Left ventricle myocardium inferior (tissue), 1 donor: ENCODE measurements around the gene RAB26. TPM values are rescaled to one million over a fixed set of nuclear protein-coding genes. Genes with fewer than 3 reads are reported as not detected.

Source experiments
- DNase-seq: peaks from one replicate; pipeline ENCODE4 v3.0.0-alpha.2; 2020
- H3K27ac ChIP-seq: fragments of 200-600 bp; replicated peaks from 2 replicates; pipeline ENCODE4 v1.8.0; 2021
- H3K27me3 ChIP-seq: fragments of 200-600 bp; 2 replicates; pipeline ENCODE4 v1.8.0; 2021; ENCODE audit warnings: low read depth
- H3K36me3 ChIP-seq: fragments of 200-600 bp; 2 replicates; pipeline ENCODE4 v1.8.0; 2021
- H3K4me1 ChIP-seq: fragments of 200-600 bp; 2 replicates; pipeline ENCODE4 v1.8.0; 2021
- H3K4me3 ChIP-seq: fragments of 200-600 bp; 2 replicates; pipeline ENCODE4 v1.8.0; 2021; ENCODE audit warnings: mild to moderate bottlenecking, moderate library complexity
- H3K9me3 ChIP-seq: fragments of 200-600 bp; replicated peaks from 2 replicates; pipeline ENCODE4 v1.8.0; 2021
- CTCF ChIP-seq: fragments of 200-600 bp; IDR thresholded peaks from 2 replicates; pipeline ENCODE4 v1.8.0; 2021; ENCODE audit warnings: antibody characterized with exemption, mild to moderate bottlenecking, borderline replicate concordance
- intact Hi-C: fragments of 100-400 bp; cut with micrococcal nuclease; formaldehyde crosslinking; loops from one replicate; pipeline ENCODE4 v1.11.0; 2022
- total RNA-seq: library from RNA; stranded (reverse); fragmentation: NEBNext Ultra II Directional; extraction: Animal tissue kit (Norgen Biotek cat#: 25700); gene quantifications from one replicate; pipeline ENCODE4 v1.2.1, GENCODE V29; 2021
- donor health status: DM: no; HTN: yes; CAD: no; lungs with severe emphysema.

Gene RAB26
- total RNA-seq, 1 donor from 2014 or later, result 1.7 TPM

- no peak for TF ChIP-seq CTCF
- Histone ChIP-seq H3K4me1 (peaks cover 4% of the 10 kb centered on the region), H3K27me3 (peaks cover 17% of the 10 kb centered on the region), H3K36me3 (no peaks in the 10 kb centered on the region), H3K4me3 (no peak overlapping the region), H3K9me3 (no peaks in the 10 kb centered on the region), H3K27ac (no peak overlapping the region)
- intact Hi-C loops, result no loop called here
- no peak for DNase-seq
These were observed 40.9 kb downstream of the RAB26 start for GRCh38 chr16:2189252-2189893.

GRCh38 chr16:2190002-2190658, 41.7 kb downstream of the RAB26 start:
- Histone ChIP-seq H3K9me3 (no peaks in the 10 kb centered on the region), H3K27me3 (peaks cover 25% of the 10 kb centered on the region), H3K4me1 (peaks cover 6% of the 10 kb centered on the region), H3K36me3 (no peaks in the 10 kb centered on the region), H3K4me3 (no peak overlapping the region), H3K27ac (no peak overlapping the region)
- intact Hi-C loops, result no loop called here
- TF ChIP-seq CTCF, result no peak
- DNase-seq, result no peak

- Histone ChIP-seq H3K9me3 (no peaks in the 10 kb centered on the region), H3K27me3 (peaks cover 32% of the 10 kb centered on the region), H3K4me1 (peaks cover 13% of the 10 kb centered on the region), H3K4me3 (no peak overlapping the region), H3K36me3 (no peaks in the 10 kb centered on the region), H3K27ac (peak overlapping the region; percentile 45)
- intact Hi-C loops, result no loop called here
- no peak for TF ChIP-seq CTCF
- no peak for DNase-seq
These were observed 42.4 kb downstream of the RAB26 start for GRCh38 chr16:2190659-2191445.

GRCh38 chr16:2191446-2191706, 43.0 kb downstream of the RAB26 start:
- Histone ChIP-seq H3K9me3 (no peaks in the 10 kb centered on the region), H3K4me1 (peaks cover 16% of the 10 kb centered on the region), H3K27ac (peak overlapping the region; percentile 45), H3K36me3 (no peaks in the 10 kb centered on the region), H3K4me3 (no peak overlapping the region), H3K27me3 (peaks cover 36% of the 10 kb centered on the region)
- intact Hi-C loops, result no loop called here
- TF ChIP-seq CTCF, result no peak
- no peak for DNase-seq

DNA sequence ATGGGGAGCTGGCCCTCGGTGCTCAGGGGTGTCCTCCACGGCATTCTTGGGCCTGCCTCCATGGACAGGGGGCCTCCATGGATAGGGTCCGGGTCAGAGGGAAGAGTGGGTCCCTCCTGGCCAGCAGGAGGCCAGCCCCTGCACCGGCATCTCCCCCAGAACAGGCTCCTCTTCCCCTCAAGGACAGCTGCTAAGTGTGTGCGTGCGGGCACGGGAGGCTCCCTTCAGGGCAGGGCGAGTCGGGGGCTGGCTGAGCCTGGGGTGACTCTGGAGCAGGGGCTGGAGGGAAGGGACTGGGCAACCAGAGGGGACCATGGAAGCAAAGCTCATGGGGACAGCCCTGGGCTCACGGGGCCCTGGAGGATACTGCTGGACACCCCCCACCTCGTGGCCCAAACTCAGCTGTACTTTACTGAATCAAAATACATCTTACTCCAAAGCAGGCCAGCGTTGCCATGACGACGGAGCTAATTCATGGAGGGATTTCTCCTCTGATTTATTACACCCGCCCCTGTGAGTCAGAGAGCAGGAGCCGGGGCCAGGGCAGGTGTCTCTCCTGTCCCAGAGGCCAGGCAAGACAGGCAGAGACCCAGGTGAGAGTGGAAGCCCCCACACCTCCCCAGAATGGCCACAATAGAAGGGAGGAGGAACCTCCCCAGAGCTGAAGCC, 45.9 kb downstream of the RAB26 start:
- Histone ChIP-seq H3K36me3 (no peaks in the 10 kb centered on the region), H3K9me3 (no peaks in the 10 kb centered on the region), H3K4me3 (no peak overlapping the region), H3K27ac (no peak overlapping the region), H3K4me1 (peaks cover 16% of the 10 kb centered on the region), H3K27me3 (peaks cover 61% of the 10 kb centered on the region)
- intact Hi-C loops, result no loop called here
- no peak for DNase-seq
- no peak for TF ChIP-seq CTCF
